ENCODE data around the gene CLCN7.

Gene CLCN7

DNA sequence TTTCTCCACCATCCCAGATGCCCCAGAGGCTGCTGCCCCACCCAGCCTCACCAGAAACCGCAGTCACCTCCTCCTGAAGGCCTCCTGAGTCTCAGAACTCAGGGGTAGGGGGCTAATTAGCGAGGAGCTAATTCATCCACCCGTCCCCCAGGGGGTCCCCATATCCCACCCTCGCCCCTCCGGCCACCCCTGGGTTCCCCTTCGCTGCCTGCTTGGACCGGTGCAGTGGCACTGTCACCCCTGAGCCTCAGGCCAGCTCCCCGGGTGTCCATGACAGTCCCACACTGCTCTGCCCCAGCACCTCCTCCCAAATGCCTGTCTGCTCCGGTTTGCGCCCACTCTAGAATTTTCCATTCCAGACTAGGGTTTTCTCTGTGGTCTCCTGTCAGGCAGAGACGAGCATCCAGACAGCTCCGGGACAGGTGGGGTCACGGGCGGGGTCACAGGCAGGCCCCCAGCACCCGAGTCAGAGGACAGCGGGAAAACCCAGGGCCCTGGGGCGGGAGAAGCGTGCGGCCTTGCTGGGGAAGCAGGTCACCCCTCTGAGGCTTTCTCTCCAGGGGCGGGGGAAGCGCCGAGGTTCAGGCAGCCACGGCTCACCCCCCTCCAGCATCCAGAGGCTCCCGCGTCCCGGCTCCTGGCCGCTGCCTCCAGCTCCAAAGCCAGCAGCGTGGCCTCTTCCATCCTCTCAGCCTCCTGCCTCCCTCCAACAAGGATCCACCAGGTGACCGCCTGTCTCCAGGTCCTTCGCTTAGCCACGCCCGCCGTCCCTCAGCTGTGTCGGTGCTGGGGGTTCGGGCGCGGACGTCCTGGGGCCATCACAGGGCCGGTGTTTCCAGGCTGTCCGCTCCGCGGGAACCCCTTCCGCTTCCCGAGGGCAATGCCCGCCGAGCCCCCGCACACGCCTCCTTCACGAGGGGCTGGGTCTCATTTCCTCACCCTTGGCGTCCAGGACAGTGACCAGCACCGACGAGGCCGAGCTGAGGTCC, 47.1 kb downstream of the CLCN7 start:
- DNase-seq, result no peak

DNA sequence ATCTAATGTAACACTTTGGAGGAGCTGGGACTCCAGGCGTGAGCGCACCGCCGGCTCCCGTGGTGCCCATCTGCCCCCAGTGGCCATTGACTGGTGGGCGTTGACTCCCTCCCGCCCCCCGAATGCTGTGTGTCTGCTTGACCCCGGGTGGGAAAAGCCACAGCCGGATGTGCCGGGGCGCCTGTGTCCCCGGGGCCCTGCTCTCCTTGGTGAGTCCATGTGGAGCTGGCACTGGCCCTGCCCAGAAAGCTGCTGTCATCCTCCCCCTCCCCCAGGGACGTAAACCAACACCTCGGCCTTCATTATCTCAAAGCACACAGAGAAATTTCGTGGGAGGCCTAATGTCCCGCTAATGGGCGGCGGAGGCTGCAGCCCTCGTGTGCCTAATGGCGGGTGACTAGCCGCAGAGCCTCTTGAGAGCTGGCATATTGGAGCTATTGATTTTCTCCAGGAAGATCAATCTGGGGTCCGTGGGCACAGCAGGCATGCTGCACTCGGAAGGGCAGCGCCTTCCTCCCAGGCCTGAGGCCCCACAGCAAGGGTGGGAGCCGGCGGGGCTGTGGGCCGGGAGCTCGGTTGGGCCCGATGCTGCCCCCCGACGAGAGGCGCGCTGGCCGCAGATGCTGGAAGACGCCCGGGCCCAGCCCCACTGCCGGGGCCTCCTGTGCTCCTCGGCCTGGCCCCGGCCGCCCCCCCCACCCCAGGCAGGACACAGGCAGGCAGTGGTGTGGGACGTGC, 47.9 kb downstream of the CLCN7 start:
- no peak for DNase-seq

DNA sequence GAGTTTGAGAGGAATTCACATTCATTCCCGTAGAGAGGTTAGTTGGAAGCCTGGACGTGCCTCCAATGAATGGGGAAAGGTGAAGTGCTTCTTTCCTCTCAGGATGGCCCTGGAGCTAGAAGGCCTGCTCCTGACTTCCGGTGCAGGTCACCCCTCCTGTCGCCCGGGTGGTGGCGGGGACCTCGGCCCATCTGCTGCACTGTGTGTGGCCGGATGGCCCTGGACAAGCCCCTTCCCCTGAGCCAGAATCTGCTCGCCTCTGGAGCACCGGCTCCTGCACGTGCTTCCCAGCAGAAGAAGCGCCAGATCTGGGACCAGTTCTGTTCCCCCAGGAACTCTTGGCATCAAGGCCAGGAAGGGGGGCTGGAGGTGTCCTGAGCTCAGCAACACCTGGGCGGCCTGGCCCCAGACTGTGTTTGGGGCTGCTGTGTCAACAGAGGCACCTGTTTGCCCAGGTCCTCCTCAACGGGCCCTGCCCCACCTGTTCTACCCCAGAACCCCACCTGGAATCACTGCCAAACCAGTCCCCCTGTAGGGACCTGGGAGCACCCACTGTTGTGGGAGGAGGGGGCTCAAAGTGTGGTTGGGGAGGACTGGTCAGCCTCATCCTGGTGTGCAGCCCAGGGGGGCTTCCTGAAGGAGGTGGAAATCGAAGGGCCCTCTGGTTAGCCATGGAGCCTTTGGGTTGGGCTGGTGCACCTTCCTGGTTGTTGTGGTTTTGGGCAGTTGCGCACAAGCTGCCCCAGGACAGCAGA, 49.0 kb downstream of the CLCN7 start:
- no peak for DNase-seq

DNA sequence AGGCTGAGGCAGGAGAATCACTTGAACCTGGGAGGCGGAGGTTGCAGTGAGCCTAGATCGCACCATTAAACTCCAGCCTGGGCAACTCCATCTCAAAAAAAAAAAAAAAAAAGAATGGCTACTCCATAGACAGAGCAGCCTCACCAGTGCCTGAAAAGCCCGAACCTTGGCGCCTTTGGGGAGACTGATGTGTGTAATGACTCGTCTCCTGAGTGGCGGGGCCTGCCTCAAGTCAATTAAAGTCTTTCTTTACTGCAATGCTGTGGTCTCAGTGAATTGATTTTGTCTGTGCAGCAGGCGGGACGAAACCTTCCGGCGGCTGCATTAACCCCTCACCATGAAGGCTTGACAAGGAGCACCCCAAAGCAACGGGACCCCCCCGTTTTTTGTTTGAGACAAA, 50.8 kb downstream of the CLCN7 start:
- DNase-seq, result no peak

DNA sequence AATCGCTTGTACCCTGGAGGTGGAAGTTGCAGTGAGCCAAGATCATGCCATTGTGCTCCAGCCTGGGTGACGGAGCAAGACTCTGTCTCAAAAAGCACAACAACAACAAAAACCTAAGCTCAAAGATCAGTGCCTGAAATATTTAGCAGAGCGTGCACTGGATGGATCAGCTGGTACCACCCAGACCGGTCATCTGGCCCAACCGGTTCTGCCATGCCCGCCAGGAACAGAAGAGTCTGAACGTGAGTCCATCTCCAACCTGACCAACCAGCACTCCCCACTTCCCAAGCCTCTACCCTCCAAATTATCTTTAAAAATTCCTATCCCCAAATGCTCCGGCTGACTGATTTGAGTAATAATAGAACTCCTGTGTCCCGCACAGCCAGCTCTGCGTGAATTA, 52.8 kb downstream of the CLCN7 start:
- no peak for DNase-seq

DNA sequence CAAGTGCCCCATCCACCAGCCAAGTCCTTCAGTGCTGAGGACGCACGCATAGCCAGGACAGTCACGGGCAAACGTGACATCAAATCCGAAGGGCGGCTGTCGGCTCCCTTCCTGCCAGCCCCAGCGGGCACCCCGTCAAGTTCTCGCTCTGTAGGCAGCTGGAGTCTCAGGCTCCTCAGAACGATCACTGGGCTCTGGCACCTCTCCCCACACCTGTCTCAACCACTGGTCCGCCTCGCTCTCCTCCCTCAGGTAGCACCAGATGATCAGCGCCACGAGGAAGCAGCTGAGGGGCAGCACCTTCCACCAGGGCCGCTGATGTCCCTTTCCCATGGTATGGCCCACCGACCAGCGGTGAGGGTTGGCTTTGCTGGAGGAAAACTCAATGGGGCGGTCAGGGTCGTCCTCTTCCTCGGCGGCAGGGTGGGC, 54.7 kb downstream of the CLCN7 start:
- no peak for DNase-seq

DNA sequence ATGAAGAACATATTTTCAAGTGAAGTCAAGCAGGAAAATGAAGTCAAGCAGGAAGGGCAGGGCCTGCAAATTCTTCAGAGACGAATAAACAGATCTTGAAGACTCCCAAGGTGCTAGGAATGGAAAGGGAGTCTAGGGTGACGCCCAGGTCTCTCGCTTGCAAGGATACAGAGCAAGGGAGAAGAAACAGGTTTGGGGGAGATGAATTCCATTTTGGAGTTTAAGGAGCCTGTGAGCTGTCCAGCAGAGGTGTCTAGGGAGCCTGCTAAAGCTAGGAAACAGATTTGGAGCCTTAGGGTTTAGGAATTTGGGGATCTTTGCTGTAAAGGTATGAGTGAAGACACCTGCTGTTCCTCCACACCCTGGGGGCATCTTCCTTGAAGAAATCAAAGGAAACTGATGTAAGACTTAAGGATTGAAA, 58.3 kb downstream of the CLCN7 start:
- DNase-seq, result no peak

DNA sequence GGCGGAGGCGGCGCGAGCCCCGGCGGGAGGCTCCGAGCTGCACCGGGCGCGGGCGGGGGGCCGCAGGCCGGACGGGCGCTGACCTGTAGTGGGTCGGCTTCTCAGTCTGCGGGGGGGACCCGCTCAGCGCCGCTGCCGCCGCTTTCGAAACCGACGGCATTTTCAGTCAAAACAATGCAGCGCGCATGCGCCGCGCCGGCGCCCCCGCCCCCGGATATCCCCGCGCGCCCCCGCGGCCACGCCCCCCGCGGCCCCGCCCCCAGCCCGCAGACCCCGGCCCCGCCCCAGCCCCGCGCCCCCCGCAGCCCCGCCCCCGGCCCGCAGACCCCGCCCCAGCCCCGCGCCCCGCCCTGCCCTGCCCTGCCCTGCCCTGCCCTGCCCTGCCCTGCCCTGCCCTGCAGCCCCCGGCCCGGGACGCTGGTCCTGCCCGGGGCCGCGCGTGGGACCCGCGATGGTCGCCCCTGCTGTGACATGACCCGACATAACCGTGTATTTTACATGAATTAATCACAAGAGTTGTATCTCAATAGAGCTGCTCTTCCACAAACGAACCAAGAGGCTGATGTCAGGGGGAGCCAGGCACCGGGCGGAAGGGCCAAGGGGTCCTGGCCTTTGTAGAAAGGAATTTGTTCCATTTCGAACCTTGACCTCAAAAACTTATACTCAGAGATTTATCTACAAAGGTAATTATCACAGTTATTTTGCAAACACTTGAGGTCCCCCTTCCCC, 60.1 kb downstream of the CLCN7 start, which contains the start of gene UNKL:
UNKL (minus strand) TSS at position 173 of the 729 bp plus-strand sequence; CDS start at position 160, 13 bp downstream.
- DNase-seq, result peak; percentile 77

DNA sequence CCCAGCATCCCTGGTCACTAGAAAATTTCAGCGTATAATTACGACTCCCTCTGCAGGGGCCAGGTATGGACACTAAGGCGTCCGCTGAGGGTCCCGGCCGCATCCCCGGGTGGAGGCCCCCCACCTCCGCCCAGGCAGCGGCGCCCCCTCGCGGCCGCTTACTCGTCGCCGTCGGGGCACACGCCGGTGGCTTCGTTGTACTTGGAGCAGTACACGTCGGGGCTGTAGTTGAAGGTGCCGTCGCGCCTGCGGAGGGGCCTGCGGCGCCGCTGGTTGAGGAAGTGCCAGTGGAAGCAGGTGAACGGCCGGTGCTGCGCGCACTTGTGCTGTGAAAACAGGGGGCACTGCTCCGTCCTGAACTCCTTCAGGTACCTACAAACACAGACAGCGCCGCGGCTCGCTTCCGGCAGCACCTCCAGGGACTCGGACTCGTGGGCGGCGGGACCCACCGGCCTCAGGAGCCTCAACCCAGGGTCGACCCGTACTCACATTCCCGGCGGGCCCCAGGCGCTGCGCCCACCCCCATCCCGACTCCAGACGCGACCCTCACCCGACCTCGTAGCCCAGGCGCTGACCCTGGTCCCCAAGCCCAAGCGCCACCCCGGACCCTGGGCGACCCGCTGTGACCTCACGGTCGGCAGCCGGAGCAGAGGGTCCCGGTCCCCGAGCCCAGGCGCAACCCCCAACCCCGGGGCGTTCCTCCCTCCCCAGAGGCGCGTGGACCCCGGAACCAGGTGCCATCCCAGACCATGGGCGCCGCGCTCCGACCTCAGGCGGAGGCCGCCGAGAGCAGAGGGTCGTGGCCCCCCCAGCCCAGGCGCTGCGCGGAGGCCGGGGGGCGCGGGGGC, 60.9 kb downstream of the CLCN7 start:
- DNase-seq, result peak; percentile 47

DNA sequence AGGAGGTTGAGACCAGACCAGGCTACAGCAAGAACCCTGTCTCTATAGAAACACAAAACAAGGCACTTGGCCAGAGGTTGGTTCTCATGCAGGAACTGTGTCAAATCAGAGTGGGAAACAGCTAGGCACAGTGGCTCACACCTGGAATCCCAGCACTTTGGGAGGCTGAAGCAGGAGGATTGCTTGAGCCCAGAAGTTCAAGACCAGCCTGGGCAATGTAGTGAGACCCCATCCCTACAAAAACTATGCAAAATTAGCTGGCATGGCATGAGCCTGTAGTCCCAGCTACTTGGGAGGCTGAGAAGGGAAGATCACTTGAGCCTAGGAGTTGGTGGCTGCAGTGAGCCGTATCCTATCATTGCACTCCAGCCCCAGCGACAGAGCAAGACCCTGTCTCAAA, 62.0 kb downstream of the CLCN7 start:
- no peak for DNase-seq

DNA sequence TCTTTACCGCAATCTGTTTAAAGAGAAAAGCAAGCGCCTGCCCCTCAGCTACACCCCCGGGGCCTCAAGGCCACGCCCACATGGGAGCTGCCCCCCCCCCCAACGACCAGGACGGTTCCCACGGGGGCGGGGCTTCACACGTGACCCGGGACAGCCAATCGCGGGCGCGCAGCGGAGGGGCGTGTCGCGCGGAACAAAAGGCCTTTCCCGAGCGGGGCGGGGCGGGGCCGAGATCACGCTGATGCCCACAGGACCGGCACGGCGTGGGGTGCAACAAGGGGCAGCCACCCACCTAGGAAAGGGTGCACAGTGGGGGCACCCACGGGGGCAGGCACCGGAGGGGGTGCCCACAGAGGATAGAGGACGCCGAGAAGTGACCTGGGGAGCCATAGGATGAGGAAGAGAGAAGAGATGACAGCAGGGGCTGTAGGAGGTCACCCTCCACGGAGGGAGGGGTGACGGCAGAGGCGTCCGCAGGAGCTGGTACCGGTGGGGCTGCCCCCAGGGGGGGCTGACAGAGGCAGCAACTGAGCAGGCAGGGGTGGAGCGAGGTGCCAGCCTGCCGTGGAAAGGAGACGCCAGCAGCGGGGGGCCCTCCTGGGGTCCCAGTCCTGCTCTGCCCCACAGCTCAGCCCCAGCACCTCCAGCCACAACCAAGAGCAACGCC, 66.5 kb downstream of the CLCN7 start:
- DNase-seq, result peak; percentile 94

DNA sequence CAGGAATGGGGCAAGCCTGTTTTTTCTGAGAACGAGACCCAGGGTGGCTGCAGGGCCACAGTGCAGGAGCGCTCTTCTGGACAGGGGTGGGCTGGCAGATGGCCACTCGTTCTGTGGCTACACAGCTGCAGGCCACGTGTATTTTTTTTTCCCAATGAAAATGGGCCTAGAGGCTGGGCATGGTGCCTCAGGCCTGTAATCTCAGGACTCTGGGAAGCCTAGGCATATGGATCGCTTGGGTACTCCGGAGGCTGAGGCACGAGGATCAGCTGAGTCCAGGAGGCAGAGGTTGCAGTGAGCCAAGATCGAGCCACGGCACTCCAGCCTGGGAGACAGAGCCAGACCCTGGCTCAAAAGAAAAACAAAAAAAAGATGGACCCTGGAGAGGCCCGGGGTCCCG, 67.1 kb downstream of the CLCN7 start:
- DNase-seq, result no peak

DNA sequence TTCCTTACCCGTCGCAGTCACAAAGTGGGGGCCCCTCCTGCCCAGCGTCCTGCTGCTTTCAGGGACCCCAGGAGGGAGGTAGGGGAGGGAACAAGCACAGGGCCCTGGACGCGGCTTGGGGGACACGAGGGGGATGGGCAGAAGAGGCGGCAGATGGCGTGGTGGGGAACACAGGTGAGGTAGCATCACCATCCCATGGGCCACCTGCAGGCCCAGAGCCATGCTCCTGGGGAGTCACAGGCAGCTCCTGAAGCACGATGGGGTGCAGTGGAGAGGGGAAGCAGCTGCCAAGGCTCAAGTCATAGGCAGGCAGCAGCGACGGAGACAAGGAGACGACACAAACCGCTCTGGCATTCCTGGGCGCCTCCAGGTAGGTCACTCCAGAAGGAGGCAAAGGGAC, 71.1 kb downstream of the CLCN7 start:
- no peak for DNase-seq

DNA sequence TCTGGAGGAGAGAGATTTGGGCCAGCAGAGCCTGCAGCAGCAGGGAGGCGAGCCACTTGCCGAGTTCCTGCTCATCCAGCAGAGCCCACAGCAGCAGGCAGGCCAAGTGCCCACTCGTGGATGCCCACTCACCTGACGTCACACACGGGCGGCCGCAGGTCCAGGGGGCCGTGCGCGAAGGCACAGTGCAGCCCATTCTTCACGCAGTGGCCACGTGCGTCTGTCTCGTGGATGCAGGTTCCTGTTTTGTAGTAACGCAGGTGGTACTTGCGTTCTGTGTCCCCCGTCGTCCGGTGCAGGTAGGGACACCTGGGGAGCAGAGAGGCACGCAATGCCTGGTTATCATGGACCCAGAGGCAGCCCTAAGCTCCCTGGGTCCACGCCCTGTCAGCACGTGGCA, 71.8 kb downstream of the CLCN7 start:
- no peak for DNase-seq

DNA sequence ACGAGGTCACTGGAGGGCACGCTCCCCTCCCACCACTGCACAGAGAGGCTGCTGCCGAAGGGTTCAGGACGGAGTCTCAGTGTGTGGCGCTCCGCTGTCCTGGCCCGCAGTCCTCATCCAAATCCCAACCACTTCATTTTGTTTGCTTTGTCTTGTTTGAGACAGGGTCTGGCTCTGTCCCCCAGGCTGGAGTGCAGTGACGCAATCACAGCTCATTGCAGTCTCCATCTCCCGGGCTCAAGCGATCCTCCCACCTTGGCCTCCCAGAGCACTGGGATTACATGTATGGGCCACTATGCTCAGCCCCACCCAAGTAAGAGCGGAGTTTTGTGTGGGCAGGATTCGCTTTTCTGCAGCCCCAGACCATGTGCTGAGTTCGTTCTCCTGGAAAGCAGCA, 73.1 kb downstream of the CLCN7 start:
- DNase-seq, result no peak

DNA sequence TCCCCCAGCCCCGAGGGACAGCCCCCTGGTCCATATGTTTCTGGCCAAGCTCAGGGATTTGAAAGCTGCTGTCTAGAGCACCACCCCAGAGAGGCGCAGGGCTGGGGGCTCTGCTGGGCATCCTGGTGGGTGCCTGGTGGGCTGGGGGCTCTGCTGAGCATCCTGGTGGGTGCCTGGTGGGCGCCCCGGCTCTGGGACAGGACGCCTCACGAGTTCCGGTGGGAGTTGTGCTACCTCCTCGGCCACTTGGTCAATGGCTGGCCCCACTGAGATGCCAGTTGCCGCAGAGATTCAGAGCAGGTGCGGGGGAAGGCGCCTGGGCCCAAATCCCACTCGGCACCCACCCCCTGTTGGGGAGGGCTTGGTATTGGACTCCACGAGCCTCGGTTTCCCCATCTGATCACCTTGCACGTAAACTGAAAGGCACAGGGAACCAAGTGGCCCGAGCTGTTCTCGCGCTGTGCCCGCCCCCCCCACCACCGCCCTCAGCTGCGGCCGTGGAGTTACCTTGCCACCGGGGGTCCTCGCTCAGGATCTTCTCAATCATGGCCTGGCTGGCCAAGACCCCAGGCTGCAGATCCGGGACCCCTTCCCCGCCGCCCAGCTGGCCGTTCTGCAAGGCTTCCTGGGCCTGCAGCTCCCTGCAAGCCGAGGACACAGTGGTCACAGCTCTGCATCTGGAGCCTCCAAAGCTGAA, 73.6 kb downstream of the CLCN7 start:
- DNase-seq, result no peak

DNA sequence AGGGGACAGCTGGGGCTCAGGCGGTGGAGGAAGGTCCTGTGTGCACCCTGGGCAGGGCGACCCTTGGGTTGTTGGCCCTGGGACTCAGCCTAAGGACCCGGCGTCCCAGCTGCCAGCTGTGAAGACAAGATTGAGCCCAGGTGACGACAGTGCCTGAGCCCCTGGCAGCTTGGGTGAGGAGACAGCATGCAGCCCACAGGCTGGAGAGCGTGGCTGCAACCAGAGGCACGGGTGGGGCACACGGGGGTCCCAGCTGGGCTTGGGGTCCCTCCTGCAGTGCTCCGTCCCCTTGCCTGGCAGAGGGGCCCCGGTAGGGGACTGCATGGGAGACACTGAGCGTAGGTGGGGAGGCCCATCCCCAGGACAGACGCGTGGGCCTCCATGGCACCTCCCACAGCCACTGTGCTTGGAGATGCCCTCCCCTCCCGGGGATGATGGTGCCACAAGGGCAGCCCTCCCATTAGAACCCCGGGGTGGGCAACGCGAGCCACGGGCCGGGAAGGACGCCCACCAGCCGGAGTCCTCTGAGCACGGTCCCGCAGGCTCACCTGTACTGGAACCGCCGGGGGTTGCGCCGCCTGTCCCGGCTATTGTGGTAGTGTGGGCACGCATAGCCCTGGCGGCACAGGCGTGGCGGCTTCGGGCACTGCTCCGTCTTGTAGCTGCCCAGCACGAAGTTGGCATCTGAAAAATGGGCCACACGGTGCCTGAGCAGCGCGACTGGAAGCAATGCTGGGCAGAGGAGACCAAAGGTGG, 75.8 kb downstream of the CLCN7 start:
- DNase-seq, result no peak

DNA sequence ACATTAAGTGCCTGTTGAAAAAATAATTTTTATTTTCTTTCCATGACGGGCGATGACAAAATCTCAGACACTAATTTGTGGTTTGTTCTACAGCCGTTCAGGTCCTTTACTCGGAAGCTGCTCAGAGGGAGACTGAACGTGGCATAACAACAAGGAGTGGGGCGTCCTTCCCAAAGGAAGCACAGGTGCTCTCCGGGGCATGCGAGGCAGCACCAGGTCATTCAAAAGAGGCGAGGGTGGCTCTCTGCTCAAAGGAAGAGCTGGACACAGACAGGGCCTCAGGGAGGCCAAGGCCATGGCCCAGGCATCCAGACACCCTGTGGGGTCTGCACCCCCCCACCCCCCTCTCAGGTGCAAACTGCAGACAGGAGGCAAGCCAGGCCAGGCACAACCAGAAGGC, 76.5 kb downstream of the CLCN7 start:
- DNase-seq, result no peak

DNA sequence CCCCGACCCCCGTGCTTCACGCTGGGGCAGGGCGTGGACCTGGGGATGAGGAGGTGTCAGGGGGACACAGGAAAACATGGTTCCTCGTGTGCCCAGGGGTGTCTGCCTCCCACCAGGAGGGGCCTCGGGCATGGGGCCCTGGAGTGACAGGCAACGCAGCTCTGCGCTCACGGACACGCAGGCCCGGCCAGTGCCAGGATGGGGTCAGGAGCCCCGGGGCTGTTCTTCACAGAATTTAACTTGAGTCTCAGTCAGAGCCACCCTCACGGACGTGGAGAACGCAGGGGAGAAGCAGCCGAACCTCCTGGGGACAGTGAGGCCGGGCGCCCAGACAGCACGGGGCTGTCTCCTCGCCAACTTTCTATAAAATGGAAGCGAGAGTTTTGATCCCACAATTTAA, 77.0 kb downstream of the CLCN7 start:
- DNase-seq, result no peak

All from activated effector memory CD4-positive, alpha-beta T cell treated with Interleukin-2 at 50 U/mL for 16 hours (primary cell).